Measurements from ENCODE around the gene HSPB6. TPM values are rescaled to one million over a fixed set of nuclear protein-coding genes. Genes with fewer than 3 reads are reported as not detected.

Gene HSPB6
- total and polyA plus RNA-seq, 2 of the 8 experiments (the other 6 are each of a cell fraction or from before 2014, with no cell fraction given) = 0.91 TPM; not detected in 1

- WGBS, 2 experiments (ENCODE audit: extremely low coverage in 1 of 2, insufficient coverage in 1 of 2, insufficient read length in 1 of 2, insufficient replicate concordance in 2 of 2, low coverage in 1 of 2, low lambda C conversion rate in 2 of 2, missing lambda C conversion rate in 1 of 2) = 96% methylated on average over 13 of the region's 20 CpGs; no CpG with 5 or more reads in 1 of the 2 experiments
- H2BK5ac ChIP-seq (ENCODE audit: low read depth, low read length) = no peak overlapping the region
- peaks cover 0 to 8% of the 10 kb centered on the region in 2 experiments for H4K20me1 ChIP-seq (replicated peaks in 1 of 2; ENCODE audit: control insufficient read depth in 1 of 2, insufficient read depth in 2 of 2, low read length in 2 of 2)
- no peak overlapping the region for H2BK120ac ChIP-seq (replicated peaks; ENCODE audit: low read depth, low read length)
- TF ChIP-seq BCL11A (IDR thresholded peaks at IDR 0.05; ENCODE audit: low read depth in 2 of 2, low read length in 2 of 2) (no peak), SRF (IDR thresholded peaks at IDR 0.05; ENCODE audit: low read depth, low read length) (no peak), YY1 (IDR thresholded peaks at IDR 0.05; ENCODE audit: low read depth, low read length) (no peak), POLR2A (IDR thresholded peaks at IDR 0.05; ENCODE audit: control extremely low read depth in 1 of 2, low read depth in 2 of 2, low read length in 2 of 2) (no peak), KDM1A (IDR thresholded peaks at IDR 0.05; ENCODE audit: borderline replicate concordance, low read length) (no peak), USF2 (IDR thresholded peaks at IDR 0.05; ENCODE audit: low read length) (no peak), EZH2 (IDR thresholded peaks at IDR 0.05; ENCODE audit: low read depth, low read length, severe bottlenecking) (no peak)
- DNase-seq (ENCODE audit: low read depth in 1 of 2, low spot score in 2 of 2) = no peak
- H3K23ac ChIP-seq (ENCODE audit: insufficient read length) = no peak overlapping the region
- no peak overlapping the region for H3K18ac ChIP-seq (ENCODE audit: extremely low read depth, low read length)
- CTCF ChIA-PET (ENCODE audit: partially characterized antibody) = interaction anchor here (1.5 kb wide), 1 partner anchor 33 kb away, joined by 4 read pairs; the partner anchor contains the start of gene LIN37
- peaks cover 0 to 33% (median 21%) of the 10 kb centered on the region in 4 experiments; a peak in 6 of 7 replicates for H3K4me1 ChIP-seq (replicated peaks in 1 of 4; ENCODE audit: control insufficient read depth in 3 of 4, insufficient read depth in 4 of 4, low read length in 3 of 4)
- H3K4me2 ChIP-seq (ENCODE audit: insufficient read depth in 1 of 2, low read depth in 2 of 2, low read length in 2 of 2) = no peak overlapping the region
- no peak overlapping the region for H3K9ac ChIP-seq (replicated peaks in 1 of 4; ENCODE audit: extremely low read depth in 1 of 4, low read depth in 3 of 4, low read length in 3 of 4)
- no peak overlapping the region for H2BK20ac ChIP-seq (ENCODE audit: low read length)
- H2BK15ac ChIP-seq (ENCODE audit: low read length) = no peak overlapping the region
- FAIRE-seq = no peak
- H3K79me1 ChIP-seq (ENCODE audit: low read depth, low read length) = no peaks in the 10 kb centered on the region; the same call in 1 of the 2 replicates
- H3K56ac ChIP-seq (replicated peaks; ENCODE audit: insufficient read length, low read depth, low read length) = no peak overlapping the region
- H4K91ac ChIP-seq (replicated peaks; ENCODE audit: insufficient read length, low read length) = no peak overlapping the region
- H3K4ac ChIP-seq (replicated peaks; ENCODE audit: insufficient read length, low read depth, low read length) = no peak overlapping the region
- H2AK5ac ChIP-seq (ENCODE audit: low read depth, low read length) = no peak overlapping the region
- H3K4me3 ChIP-seq (ENCODE audit: extremely low read depth in 1 of 4, insufficient read depth in 2 of 4, low read depth in 3 of 4, low read length in 4 of 4) = no peak overlapping the region
- H4K8ac ChIP-seq (ENCODE audit: extremely low read depth, insufficient read depth, low read length) = no peak overlapping the region
- no peaks in the 10 kb centered on the region for H3K36me3 ChIP-seq (ENCODE audit: control insufficient read depth in 2 of 4, insufficient read depth in 4 of 4, low read length in 3 of 4)
- peaks cover 0 to 9% (median 7%) of the 10 kb centered on the region in 4 experiments; a peak in 3 of 7 replicates for H3K27me3 ChIP-seq (replicated peaks in 1 of 4; ENCODE audit: control insufficient read depth in 3 of 4, extremely low read depth in 1 of 4, insufficient read depth in 3 of 4, low read length in 3 of 4)
- no peak overlapping the region for H3K27ac ChIP-seq (ENCODE audit: low read depth, low read length)
- POLR2A ChIA-PET (ENCODE audit: partially characterized antibody) = no interaction called here
- no peak overlapping the region for H4K5ac ChIP-seq (ENCODE audit: insufficient read length, low read depth, low read length)
- no peak overlapping the region for H2BK12ac ChIP-seq (ENCODE audit: low read depth, low read length)
- no peaks in the 10 kb centered on the region for H3K79me2 ChIP-seq (ENCODE audit: control insufficient read depth in 1 of 2, insufficient read depth in 2 of 2, low read length in 2 of 2)
- peaks cover 15% of the 10 kb centered on the region for H3K23me2 ChIP-seq (ENCODE audit: low read depth, low read length)
- no peak overlapping the region for H3K14ac ChIP-seq (ENCODE audit: insufficient read length)
- no peaks in the 10 kb centered on the region for H3K9me3 ChIP-seq (ENCODE audit: insufficient read depth in 2 of 2, low read depth in 1 of 2, low read length in 1 of 2)
- no peak overlapping the region for H2AFZ ChIP-seq (ENCODE audit: low read length)
Measured at GRCh38 chr19:35780717-35781116, 23.9 kb upstream of the HSPB6 start.

Measured in H1 (cell line).